IMR-90 (cell line): Measurements from ENCODE around the gene HJURP. TPM values are rescaled to one million over a fixed set of nuclear protein-coding genes. Genes with fewer than 3 reads are reported as not detected.

Experiments used
- ATAC-seq: fragments of 200-7000 bp; cut with Tn5 transposase; 2 replicates; pipeline ENCODE4 v1.9.1; 2020; ENCODE audit warnings: low read depth, mild to moderate bottlenecking, moderate library complexity
- BruUV-seq: library from RNA; stranded (reverse); fragments of 400-500 nt; replicated peaks from 2 replicates; lab custom pipeline; 2021; lab: Mats Ljungman, UMichigan
- CTCF ChIA-PET: fragments of 300-600 bp; formaldehyde crosslinking; extraction: SDS; loops from one replicate; lab custom pipeline; 2021; ENCODE audit warnings: antibody characterized with exemption; lab: Yijun Ruan, JAX
- POLR2A ChIA-PET: fragments of 300-600 bp; sonication (Branson Sonifier 250); formaldehyde crosslinking; loops from one replicate; lab custom pipeline; 2022; ENCODE audit warnings: antibody characterized with exemption; ENCODE audit not compliant: unreplicated experiment; lab: Charles Lee
- DNase-seq: peaks from one replicate; pipeline ENCODE4 v3.0.0; 2013
- H2AFZ ChIP-seq: replicated peaks from 2 replicates; pipeline ENCODE3; 2013; ENCODE audit warnings: low read length, mild to moderate bottlenecking; ENCODE audit not compliant: poor library complexity
- H2AK5ac ChIP-seq: 2 replicates; pipeline ENCODE4 v1.6.1; 2013; ENCODE audit warnings: low read depth, low read length, inconsistent platforms
- H2AK9ac ChIP-seq: replicated peaks from 2 replicates; pipeline ENCODE3; 2013; ENCODE audit warnings: mild to moderate bottlenecking, low read depth, low read length, moderate library complexity; ENCODE audit not compliant: poor library complexity
- H2BK120ac ChIP-seq: 2 replicates; pipeline ENCODE4 v1.6.1; 2013; ENCODE audit warnings: low read depth, low read length, inconsistent platforms
- H2BK15ac ChIP-seq: 3 replicates; pipeline ENCODE4 v1.6.1; 2013; ENCODE audit warnings: low read depth, low read length, inconsistent platforms
- H2BK20ac ChIP-seq: 2 replicates; pipeline ENCODE4 v1.6.1; 2013; ENCODE audit warnings: low read depth, mild to moderate bottlenecking, inconsistent platforms, low read length, moderate library complexity
- H2BK5ac ChIP-seq: 2 replicates; pipeline ENCODE4 v1.6.1; 2013; ENCODE audit warnings: mild to moderate bottlenecking, low read depth, low read length, inconsistent platforms; ENCODE audit not compliant: poor library complexity, severe bottlenecking
- H3K14ac ChIP-seq: replicated peaks from 2 replicates; pipeline ENCODE4 v1.6.1; 2013; ENCODE audit warnings: low read depth, low read length, inconsistent platforms
- H3K18ac ChIP-seq: 2 replicates; pipeline ENCODE4 v1.6.1; 2013; ENCODE audit warnings: low read depth, low read length, control low read depth
- H3K23ac ChIP-seq: 2 replicates; pipeline ENCODE4 v1.6.1; 2013; ENCODE audit warnings: low read depth, low read length, inconsistent platforms
- H3K27ac ChIP-seq: 2 replicates; pipeline ENCODE4 v1.5.1; 2013; ENCODE audit warnings: mild to moderate bottlenecking, control low read depth, low read length; ENCODE audit not compliant: insufficient read depth
- H3K27me3 ChIP-seq: 2 replicates; pipeline ENCODE4 v1.6.1; 2013; ENCODE audit warnings: low read length; ENCODE audit not compliant: control insufficient read depth, insufficient read depth
- H3K36me3 ChIP-seq: 2 replicates; pipeline ENCODE4 v1.6.1; 2013; ENCODE audit warnings: low read length, mixed read lengths; ENCODE audit not compliant: control insufficient read depth, insufficient read depth
- H3K4ac ChIP-seq: 2 replicates; pipeline ENCODE4 v1.6.1; 2013; ENCODE audit warnings: low read depth, low read length, inconsistent platforms
- H3K4me1 ChIP-seq: 2 replicates; pipeline ENCODE4 v1.6.1; 2013; ENCODE audit warnings: low read length, mixed read lengths; ENCODE audit not compliant: control insufficient read depth, insufficient read depth
- H3K4me2 ChIP-seq: 2 replicates; pipeline ENCODE4 v1.6.1; 2013; ENCODE audit warnings: low read depth, mild to moderate bottlenecking, control low read depth, low read length, moderate library complexity
- H3K4me3 ChIP-seq: 2 replicates; pipeline ENCODE4 v1.5.1; 2013; ENCODE audit warnings: low read depth, mild to moderate bottlenecking, control low read depth, low read length, moderate library complexity; ENCODE audit not compliant: insufficient read depth
- H3K56ac ChIP-seq: 2 replicates; pipeline ENCODE4 v1.6.1; 2013; ENCODE audit warnings: low read length, inconsistent platforms; ENCODE audit not compliant: insufficient read depth; ENCODE audit errors: extremely low read depth
- H3K79me1 ChIP-seq, 2 experiments: 2 replicates each; pipeline ENCODE4 v1.6.1; 2013; ENCODE audit warnings: low read length in 2 of 2, inconsistent platforms in 1 of 2, low read depth in 1 of 2
- H3K9ac ChIP-seq: 2 replicates; pipeline ENCODE4 v1.6.1; 2013; ENCODE audit warnings: low read depth, low read length, control low read depth
- H3K9me1 ChIP-seq: 2 replicates; pipeline ENCODE4 v1.6.1; 2013; ENCODE audit warnings: low read length, inconsistent platforms; ENCODE audit not compliant: insufficient read depth
- H3K9me3 ChIP-seq: 2 replicates; pipeline ENCODE4 v1.6.1; 2013; ENCODE audit warnings: low read length; ENCODE audit not compliant: control insufficient read depth, insufficient read depth
- H4K20me1 ChIP-seq: 2 replicates; pipeline ENCODE4 v1.6.1; 2013; ENCODE audit warnings: low read length, inconsistent platforms; ENCODE audit not compliant: insufficient read depth
- H4K5ac ChIP-seq: 2 replicates; pipeline ENCODE4 v1.6.1; 2013; ENCODE audit warnings: mild to moderate bottlenecking, low read depth, low read length, control low read depth
- H4K8ac ChIP-seq, 2 experiments: 2 replicates each; pipeline ENCODE4 v1.6.1; 2013; ENCODE audit warnings: low read depth in 2 of 2, low read length in 2 of 2, control low read depth in 1 of 2, inconsistent platforms in 1 of 2
- H4K91ac ChIP-seq: 2 replicates; pipeline ENCODE4 v1.6.1; 2013; ENCODE audit warnings: low read depth, low read length, inconsistent platforms; ENCODE audit not compliant: insufficient read depth
- BHLHE40 ChIP-seq: fragments of 150-350 bp; IDR thresholded peaks from 2 replicates; pipeline ENCODE4 v1.6.1; 2016; ENCODE audit warnings: mild to moderate bottlenecking, low read depth, low read length
- CEBPB ChIP-seq: IDR thresholded peaks from 2 replicates; pipeline ENCODE4 v1.6.1; 2012; ENCODE audit warnings: low read depth, low read length, improper control_type of control experiment
- CHD1 ChIP-seq: IDR thresholded peaks from 2 replicates; pipeline ENCODE4 v1.6.1; 2012; ENCODE audit warnings: low read depth, low read length, improper control_type of control experiment
- FOS ChIP-seq: fragments of 150-350 bp; IDR thresholded peaks from 2 replicates; pipeline ENCODE4 v1.6.1; 2016; ENCODE audit warnings: low read depth, low read length
- MAZ ChIP-seq: IDR thresholded peaks from 2 replicates; pipeline ENCODE4 v1.6.1; 2012; ENCODE audit warnings: low read depth, mild to moderate bottlenecking, low read length, improper control_type of control experiment, moderate library complexity, borderline replicate concordance
- NFE2L2 ChIP-seq: fragments of 150-350 bp; IDR thresholded peaks from 2 replicates; pipeline ENCODE4 v1.6.1; 2016; ENCODE audit warnings: low read depth, mild to moderate bottlenecking, low read length
- POLR2A ChIP-seq: IDR thresholded peaks from 2 replicates; pipeline ENCODE4 v1.6.1; 2012; ENCODE audit warnings: mild to moderate bottlenecking, low read depth, low read length
- RAD21 ChIP-seq: IDR thresholded peaks from 2 replicates; pipeline ENCODE4 v1.6.1; 2012; ENCODE audit warnings: low read length, improper control_type of control experiment
- RCOR1 ChIP-seq: IDR thresholded peaks from 2 replicates; pipeline ENCODE4 v1.6.1; 2012; ENCODE audit warnings: mild to moderate bottlenecking, low read length, improper control_type of control experiment; ENCODE audit not compliant: insufficient replicate concordance
- SMC3 ChIP-seq: fragments of 150-350 bp; IDR thresholded peaks from 2 replicates; pipeline ENCODE4 v1.6.1; 2016; ENCODE audit warnings: low read depth, mild to moderate bottlenecking, antibody characterized with exemption, low read length, moderate library complexity
- WGBS, 2 experiments: methylation state at CpG; one replicate each; pipeline versions ENCODE4 v1.1.5 to v1.1.7; 2013; ENCODE audit warnings: missing lambda C conversion rate in 2 of 2; ENCODE audit not compliant: insufficient read length in 1 of 2; ENCODE audit errors: extremely low coverage in 2 of 2; 5-methylcytosine and 5-hydroxymethylcytosine counted together
- dilution Hi-C: fragments of 300-500 bp; cut with HindIII; formaldehyde crosslinking; loops from one replicate; pipeline ENCODE4 v1.14.3; 2018; ENCODE audit warnings: low sequenced_read_pairs; ENCODE audit not compliant: unreplicated experiment
- in situ Hi-C: fragments of 300-500 bp; cut with MboI; formaldehyde crosslinking; loops from 3 replicates; pipeline ENCODE4 v1.14.3; 2019; ENCODE audit warnings: low sequenced_read_pairs, inconsistent platforms, mixed read lengths
- intact Hi-C: fragments of 100-400 bp; cut with micrococcal nuclease; formaldehyde crosslinking; loops from 2 replicates; pipeline ENCODE4 v1.10.0; 2022
- polyA plus RNA-seq, 3 experiments: library from polyadenylated mRNA; depleted of rRNA; stranded (reverse); fragments of >200 nt; gene quantifications; 2 replicates each; pipeline ENCODE4 v1.2.3, GENCODE V29; 2012; ENCODE audit warnings: low replicate concordance in 1 of 3
- total RNA-seq: library from RNA; depleted of rRNA; stranded (reverse); fragments of >200 nt; gene quantifications from 2 replicates; pipeline ENCODE4 v1.2.3, GENCODE V29; 2012
- TF ChIP-seq, protein P1 (sequence below): fragments of 150-350 bp; IDR thresholded peaks from 2 replicates; pipeline ENCODE4 v1.6.1; 2017; ENCODE audit warnings: mild to moderate bottlenecking, antibody characterized with exemption, low read length, low read depth

Gene HJURP
- total and polyA plus RNA-seq, 2 of the 4 experiments (the other 2 are of a cell fraction) = 22.6 to 26.5 TPM

DNA sequence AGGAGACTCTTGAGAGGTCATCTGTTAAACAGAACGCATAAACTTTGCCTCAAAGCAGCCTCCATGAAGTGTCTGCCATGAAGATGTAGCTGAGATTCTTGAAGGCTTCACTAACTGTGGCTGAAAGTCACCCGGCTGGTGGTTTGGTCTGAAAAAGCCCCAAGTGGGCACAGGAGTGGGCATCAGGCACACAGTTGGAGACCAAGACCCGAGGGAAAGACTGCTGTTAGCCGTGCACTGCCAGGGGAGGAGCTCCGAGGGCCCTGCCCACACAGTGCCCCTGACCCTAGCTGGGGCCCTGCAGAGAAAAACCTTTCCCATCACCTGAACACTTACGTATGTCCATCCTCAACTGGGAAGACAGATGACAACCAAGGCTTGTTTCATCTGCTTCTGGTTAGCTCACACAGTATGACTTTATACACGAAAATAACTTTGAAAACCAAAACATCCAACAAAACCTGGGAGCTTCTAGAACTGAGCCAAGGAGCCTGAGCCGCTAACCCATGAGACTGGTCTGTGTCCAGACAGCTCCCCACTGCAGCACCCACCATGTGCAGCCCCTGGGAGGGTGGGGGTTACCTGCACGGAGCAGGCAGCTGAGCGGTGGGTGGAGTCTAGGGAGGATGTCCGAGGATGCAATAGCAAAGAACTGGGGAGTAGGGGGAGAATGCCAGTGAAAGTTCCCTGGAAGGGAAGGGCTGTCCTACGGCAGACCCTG is 15.4 kb downstream of the HJURP start:
- H2BK5ac ChIP-seq = no peak overlapping the region
- H3K56ac ChIP-seq = no peak overlapping the region
- H3K27me3 ChIP-seq = no peaks in the 10 kb centered on the region
- 0 out of 2 replicates have a peak overlapping the region, but pooled peaks have one; percentile 21 for H3K14ac ChIP-seq
- no TSS peak for BruUV-seq
- H3K23ac ChIP-seq = no peak overlapping the region
- no peak overlapping the region for H3K27ac ChIP-seq
- ChIA-PET POLR2A (no interaction called here), CTCF (interaction anchor here (1.2 kb wide), 1 partner anchor 18 kb away, joined by 4 read pairs; no protein-coding TSS in a partner anchor)
- TF ChIP-seq BHLHE40 = no peak
- TF ChIP-seq CHD1 = no peak
- no peak for TF ChIP-seq SMC3
- no peak for TF ChIP-seq FOS
- TF ChIP-seq POLR2A = no peak
- TF ChIP-seq RCOR1 = no peak
- no peak for TF ChIP-seq CEBPB
- TF ChIP-seq, protein P1, sequence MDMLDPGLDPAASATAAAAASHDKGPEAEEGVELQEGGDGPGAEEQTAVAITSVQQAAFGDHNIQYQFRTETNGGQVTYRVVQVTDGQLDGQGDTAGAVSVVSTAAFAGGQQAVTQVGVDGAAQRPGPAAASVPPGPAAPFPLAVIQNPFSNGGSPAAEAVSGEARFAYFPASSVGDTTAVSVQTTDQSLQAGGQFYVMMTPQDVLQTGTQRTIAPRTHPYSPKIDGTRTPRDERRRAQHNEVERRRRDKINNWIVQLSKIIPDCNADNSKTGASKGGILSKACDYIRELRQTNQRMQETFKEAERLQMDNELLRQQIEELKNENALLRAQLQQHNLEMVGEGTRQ = no peak
- no peak for TF ChIP-seq MAZ
- TF ChIP-seq NFE2L2 = no peak
- TF ChIP-seq RAD21 = no peak
- H3K4ac ChIP-seq = no peak overlapping the region
- no peak overlapping the region for H3K4me3 ChIP-seq
- H3K18ac ChIP-seq = no peak overlapping the region
- H4K20me1 ChIP-seq = peaks cover 24% of the 10 kb centered on the region
- no peak overlapping the region for H2BK15ac ChIP-seq
- H2BK120ac ChIP-seq = no peak overlapping the region
- no peak overlapping the region for H3K4me2 ChIP-seq
- H4K5ac ChIP-seq = 0 out of 2 replicates have a peak overlapping the region, but pooled peaks have one; percentile 48
- peak overlapping the region in 1 of 2 experiments; percentile 50; a peak in 1 of 4 replicates for H4K8ac ChIP-seq
- H2AK5ac ChIP-seq = no peak overlapping the region
- H4K91ac ChIP-seq = no peak overlapping the region
- dilution Hi-C loops = no loop called here
- intact Hi-C loops = no loop called here
- peaks cover 2% of the 10 kb centered on the region; the same call in 1 of the 2 replicates for H3K4me1 ChIP-seq
- no peaks in the 10 kb centered on the region for H3K9me3 ChIP-seq
- ATAC-seq = no peak; the same call in 1 of the 2 replicates
- H3K79me1 ChIP-seq = peaks cover 52 to 66% of the 10 kb centered on the region in 2 experiments
- 87% methylated on average over 7 of the region's 12 CpGs; no CpG with 5 or more reads in 1 of the 2 experiments for WGBS, 2 experiments
- in situ Hi-C loops = loop anchor here (25.0 kb wide), 1 partner anchor 377 kb away; no protein-coding TSS in a partner anchor
- peaks cover 15% of the 10 kb centered on the region for H3K36me3 ChIP-seq
- H2AK9ac ChIP-seq = no peak overlapping the region
- no peak overlapping the region for H2BK20ac ChIP-seq
- H3K9me1 ChIP-seq = peaks cover 7% of the 10 kb centered on the region
- no peak for DNase-seq
- no peak overlapping the region for H3K9ac ChIP-seq
- peak overlapping the region; percentile 40 for H2AFZ ChIP-seq
